GM12875 (cell line): ENCODE data around the gene ARVCF.

Experiments used
- H3K4me3 ChIP-seq: one replicate; pipeline ENCODE4 v1.5.1; 2011; ENCODE audit warnings: low read depth, low read length, control low read depth
- TF ChIP-seq, protein P1 (sequence below): IDR thresholded peaks from 2 replicates; pipeline ENCODE4 v1.5.1; 2011; ENCODE audit warnings: low read depth, mild to moderate bottlenecking, control low read depth, inconsistent platforms, low read length, moderate library complexity, borderline replicate concordance; ENCODE audit not compliant: insufficient read depth

ARVCF gene

DNA sequence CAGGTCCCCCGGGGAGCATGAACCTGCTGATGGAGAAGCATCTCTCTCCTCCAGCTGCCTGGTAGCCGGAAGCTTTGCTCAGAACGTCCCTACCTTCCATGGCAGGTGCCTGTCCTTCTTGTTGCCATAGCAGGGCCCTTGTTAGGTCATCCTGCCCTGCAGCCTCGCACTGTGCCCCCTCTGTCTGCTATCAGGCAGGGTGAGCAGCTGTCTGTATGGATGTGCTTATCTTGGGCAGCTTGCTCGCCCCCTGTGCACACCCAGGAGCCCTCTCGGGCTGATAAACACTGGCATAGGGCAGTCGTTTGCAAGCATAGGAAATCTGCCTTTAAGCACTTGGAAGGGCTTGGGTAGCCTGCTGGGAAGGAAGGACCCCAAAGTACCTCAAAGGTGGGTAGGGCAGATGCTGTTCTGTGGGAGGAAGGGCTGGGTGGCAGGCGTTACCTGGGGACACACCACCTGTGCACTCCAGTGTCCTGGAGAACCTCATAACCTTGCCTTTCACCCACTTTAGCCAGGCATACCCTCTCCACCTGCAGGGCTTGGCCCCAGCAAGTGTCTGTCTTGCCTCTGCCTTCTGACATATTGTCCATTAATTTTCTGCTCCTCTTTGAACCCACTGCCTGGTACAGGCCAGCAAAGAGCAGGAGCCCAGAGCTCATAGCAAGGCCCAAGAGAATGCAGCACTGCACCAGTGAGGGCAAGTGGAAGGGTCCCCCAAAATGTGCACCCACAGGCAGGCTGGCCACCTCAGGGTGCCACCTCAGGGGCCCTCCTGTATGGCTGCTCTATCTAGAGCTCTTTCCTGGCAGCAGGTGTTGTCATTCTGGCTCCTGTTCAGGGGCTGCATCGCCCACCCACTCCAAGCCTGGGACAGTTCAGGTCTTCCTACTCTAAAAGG lies 83.0 kb downstream of the ARVCF start:
- TF ChIP-seq, protein P1, sequence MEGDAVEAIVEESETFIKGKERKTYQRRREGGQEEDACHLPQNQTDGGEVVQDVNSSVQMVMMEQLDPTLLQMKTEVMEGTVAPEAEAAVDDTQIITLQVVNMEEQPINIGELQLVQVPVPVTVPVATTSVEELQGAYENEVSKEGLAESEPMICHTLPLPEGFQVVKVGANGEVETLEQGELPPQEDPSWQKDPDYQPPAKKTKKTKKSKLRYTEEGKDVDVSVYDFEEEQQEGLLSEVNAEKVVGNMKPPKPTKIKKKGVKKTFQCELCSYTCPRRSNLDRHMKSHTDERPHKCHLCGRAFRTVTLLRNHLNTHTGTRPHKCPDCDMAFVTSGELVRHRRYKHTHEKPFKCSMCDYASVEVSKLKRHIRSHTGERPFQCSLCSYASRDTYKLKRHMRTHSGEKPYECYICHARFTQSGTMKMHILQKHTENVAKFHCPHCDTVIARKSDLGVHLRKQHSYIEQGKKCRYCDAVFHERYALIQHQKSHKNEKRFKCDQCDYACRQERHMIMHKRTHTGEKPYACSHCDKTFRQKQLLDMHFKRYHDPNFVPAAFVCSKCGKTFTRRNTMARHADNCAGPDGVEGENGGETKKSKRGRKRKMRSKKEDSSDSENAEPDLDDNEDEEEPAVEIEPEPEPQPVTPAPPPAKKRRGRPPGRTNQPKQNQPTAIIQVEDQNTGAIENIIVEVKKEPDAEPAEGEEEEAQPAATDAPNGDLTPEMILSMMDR = no peak
- no peak overlapping the region for H3K4me3 ChIP-seq

DNA sequence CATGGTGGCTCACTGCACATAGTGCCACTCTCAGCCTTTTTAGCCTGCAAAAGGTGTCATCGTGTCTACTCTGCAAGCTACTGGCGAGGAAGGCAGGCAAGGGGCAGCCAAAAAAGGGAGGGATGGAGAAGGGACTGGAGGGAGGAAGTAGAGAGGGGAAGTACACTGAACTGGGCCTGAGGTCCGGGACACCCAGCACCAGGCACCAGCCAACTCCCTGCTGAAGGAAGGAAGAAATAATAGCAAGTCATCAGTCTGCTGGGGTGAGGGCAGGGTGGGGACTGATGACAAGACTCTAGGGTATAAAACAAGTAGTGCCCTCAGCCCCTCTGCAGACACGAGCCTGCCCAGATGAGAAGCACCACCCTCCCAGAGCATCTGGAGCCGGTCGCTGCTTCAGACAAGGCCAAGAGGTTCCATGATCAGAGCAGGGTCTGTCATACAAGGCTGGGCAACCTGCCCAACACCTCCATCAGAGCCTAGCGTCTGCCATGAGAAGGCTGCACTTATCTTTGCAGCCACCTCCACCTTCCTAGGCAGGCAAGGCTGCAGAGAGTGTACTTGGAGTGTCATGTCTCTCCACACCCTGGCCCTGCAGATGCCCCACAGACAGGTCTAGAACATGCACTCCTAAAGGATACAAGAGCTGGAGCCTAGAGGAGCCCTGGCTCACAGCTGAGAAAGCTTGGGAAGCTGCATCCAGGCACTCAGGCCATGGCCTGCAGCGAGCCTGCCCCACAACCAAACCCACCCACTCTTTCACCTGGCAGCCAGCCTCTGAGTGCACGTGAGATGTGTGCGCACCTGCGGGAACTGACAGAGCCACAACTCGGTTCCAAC lies 84.0 kb downstream of the ARVCF start:
- no peak overlapping the region for H3K4me3 ChIP-seq
- TF ChIP-seq, protein P1 = no peak

DNA sequence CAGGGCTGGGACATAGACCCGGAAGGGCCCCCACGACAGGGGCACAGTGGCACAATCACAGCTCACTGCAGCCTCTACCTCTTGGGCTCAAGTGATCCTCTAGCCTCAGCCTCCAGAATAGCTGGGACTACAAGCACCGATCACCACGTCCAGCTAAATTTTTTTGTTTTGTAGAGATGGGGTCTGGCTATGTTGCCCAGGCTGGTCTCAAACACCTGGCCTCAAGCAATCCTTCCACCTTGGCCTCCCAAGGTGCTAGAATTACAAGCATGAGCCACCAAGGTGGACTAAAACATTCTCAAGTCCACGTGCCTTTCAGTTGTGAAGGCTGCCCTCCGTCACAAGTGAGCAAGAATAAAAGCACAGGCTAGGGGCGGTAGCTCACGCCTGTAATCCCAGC lies 85.1 kb downstream of the ARVCF start:
- H3K4me3 ChIP-seq = no peak overlapping the region
- TF ChIP-seq, protein P1 = no peak

DNA sequence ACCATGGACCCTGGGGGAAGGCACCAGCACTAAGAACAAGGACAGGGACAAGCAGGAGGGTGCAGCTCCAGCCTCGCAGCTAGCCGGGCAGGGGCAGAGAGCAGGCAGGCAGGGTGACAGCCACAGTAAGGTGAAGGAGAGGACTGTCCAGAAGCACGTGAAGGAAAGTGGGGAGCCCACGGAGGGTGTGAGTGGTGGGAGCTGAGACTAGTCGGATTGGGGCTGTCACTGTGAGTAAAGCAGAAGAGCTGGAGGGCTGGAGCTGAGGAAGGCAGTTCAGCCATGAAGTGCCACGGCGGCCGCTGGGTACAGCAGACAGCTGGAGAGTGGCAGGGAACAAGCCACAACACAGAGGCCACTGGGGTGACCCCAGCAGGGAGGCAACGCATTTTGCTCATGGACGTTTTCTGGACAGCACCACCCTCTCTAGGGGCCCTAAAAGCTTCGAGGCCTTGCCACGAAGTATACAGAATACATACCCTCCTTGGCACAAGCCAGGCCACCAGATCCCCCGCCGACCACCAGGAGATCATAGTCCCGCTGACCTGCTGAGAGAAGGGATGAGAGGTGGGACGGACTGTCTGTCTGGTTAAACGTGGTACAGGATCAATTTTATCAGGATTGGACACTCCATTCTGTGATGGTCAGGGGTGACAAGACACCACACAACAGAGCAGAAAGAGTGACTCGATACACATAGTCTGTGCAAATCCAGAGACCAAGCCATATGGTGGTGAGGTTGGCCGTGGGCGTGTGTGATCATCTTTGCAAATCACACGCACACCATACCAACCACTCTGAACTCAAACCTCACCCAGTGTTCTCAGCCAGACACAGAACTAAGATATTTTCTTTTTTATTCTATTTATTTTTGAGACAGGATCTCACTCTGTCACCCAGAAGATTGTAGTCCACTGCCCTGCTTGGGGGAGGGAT lies 85.8 kb downstream of the ARVCF start:
- TF ChIP-seq, protein P1 = no peak
- H3K4me3 ChIP-seq = no peak overlapping the region

DNA sequence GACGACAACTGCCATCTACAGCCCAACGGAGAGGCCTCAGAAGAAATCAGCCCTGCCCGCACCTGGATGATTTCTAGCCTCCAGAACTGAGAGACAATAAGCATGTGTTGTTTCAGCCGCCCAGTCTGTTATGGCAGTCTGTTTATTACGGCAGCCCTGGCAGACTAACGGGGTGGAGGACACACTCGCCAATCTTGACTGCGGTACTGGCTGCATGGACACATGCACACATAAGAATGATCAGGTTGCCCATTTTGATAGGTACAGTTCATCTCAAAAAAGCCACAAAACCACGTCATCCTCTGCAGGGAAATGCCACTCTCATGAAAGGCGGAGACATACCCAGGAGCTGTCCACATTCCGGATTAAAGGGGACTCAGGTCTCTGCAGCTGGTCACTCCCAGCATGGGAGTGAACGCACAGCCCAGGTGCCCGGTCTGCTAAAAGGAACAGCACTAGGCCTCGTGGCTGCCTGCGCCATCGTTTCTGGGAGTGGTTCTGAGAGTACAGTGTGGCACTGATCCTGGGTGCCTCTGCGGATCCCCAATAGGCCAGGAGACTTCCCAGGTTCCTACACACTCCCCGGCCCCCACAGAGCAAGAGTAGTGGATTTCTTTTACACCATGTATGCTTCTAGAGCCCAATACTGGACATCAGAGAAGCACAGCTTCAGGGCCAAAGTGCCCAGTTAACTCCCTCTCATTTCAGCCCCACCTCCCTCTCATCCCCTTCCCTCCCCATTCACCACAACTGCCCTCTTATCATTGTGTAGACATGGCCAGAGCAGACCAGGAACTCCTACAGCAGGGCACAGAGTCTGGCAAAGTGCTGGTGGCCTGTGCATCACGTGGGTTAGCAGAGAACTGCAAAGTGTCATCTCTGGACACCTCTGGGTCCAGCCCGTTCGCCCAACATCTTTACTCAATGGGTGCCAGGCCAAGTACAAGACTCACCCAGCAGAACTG lies 86.8 kb downstream of the ARVCF start:
- no peak overlapping the region for H3K4me3 ChIP-seq
- TF ChIP-seq, protein P1 = no peak

DNA sequence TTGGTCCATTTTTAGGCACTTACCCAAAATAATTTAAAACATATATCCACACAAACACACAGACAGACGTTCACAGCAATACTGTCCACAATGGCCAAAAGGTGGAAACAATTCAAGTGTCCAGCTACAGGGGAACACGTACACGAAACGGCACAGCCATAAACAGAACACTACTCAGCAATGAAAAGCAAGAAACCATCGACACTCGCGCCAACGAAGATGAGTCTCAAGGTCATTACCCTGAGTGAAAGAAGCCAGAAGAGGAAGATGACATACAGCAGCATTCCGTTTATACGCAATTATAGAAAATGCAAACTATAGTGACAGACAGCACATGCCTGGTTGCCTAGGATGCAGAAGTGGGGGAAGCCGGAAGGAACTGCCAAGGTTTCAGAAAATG lies 88.4 kb downstream of the ARVCF start:
- TF ChIP-seq, protein P1 = no peak
- no peak overlapping the region for H3K4me3 ChIP-seq
